ENCODE results near the gene OLFM3. TPM values are rescaled to one million over a fixed set of nuclear protein-coding genes. Genes with fewer than 3 reads are reported as not detected.
A peak's percentile ranks its signal among the peaks of the same experiment; 100 is the strongest.

OLFM3 gene
- total and polyA plus RNA-seq, 2 donors (not counting 3 experiments of a cell fraction or from before 2014, with no cell fraction given) = not detected

GRCh38 chr1:101769520-101769919 lies 227.2 kb downstream of the OLFM3 start:
- FAIRE-seq = no peak
- H3K27me3 ChIP-seq (ENCODE audit: control insufficient read depth in 2 of 2, insufficient read depth in 2 of 2, low read length in 2 of 2) = peaks cover 0 to 3% of the 10 kb centered on the region in 2 experiments

DNA sequence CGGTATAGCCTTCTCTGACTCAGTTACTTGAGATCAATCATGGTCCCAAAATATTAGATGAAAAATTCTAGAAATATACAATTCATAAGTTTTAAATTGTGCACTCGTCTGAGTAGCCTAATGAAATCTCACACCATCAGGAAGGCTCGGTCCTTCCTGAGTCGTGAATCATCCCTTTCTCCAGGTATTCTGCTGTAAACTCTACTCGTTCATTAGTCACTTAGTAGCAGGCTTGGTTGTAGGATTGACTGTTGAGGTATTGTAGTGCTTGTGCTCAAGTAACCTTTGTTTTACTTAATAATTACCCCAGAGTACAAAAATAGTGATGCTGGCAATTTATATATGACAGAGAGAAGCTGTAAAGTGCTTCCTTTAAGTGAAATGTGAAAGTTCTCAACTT lies 238.7 kb downstream of the OLFM3 start:
- Histone ChIP-seq H3K9ac (replicated peaks; ENCODE audit: extremely low read depth, insufficient read depth, low read length) (no peak overlapping the region), H3K36me3 (ENCODE audit: control insufficient read depth in 2 of 2, extremely low read depth in 1 of 2, insufficient read depth in 2 of 2, low read length in 2 of 2) (no peaks in the 10 kb centered on the region), H3K27me3 (ENCODE audit: control insufficient read depth in 2 of 2, insufficient read depth in 2 of 2, low read length in 2 of 2) (no peaks in the 10 kb centered on the region), H3K79me2 (ENCODE audit: control insufficient read depth, insufficient read depth, low read length) (no peaks in the 10 kb centered on the region), H3K4me2 (ENCODE audit: insufficient read depth, low read length) (no peak overlapping the region), H2AFZ (ENCODE audit: low read depth, low read length) (no peak overlapping the region), H3K4me3 (replicated peaks in 1 of 3; ENCODE audit: insufficient read depth in 1 of 3, low read depth in 1 of 3, low read length in 3 of 3) (no peak overlapping the region), H3K27ac (ENCODE audit: insufficient read depth, low read depth, low read length) (no peak overlapping the region), H3K9me1 (replicated peaks; ENCODE audit: control insufficient read depth, extremely low read depth, insufficient read depth, low read length) (no peaks in the 10 kb centered on the region), H3K9me3 (replicated peaks; ENCODE audit: control insufficient read depth, insufficient read depth, low read length) (no peaks in the 10 kb centered on the region), H4K20me1 (replicated peaks; ENCODE audit: control insufficient read depth, extremely low read depth, insufficient read depth, low read length) (no peaks in the 10 kb centered on the region), H3K4me1 (ENCODE audit: control insufficient read depth, extremely low read depth, insufficient read depth, low read length) (no peaks in the 10 kb centered on the region)
- FAIRE-seq (no peak), DNase-seq (ENCODE audit: low read depth, low spot score) (no peak)
- ChIA-PET CTCF (no interaction called here), POLR2A (no interaction called here)
- dilution Hi-C loops (cut with MboI; ENCODE audit: extremely low pct_ligation_motif_present, low sequenced_read_pairs) = no loop called here
- no peak for TF ChIP-seq POLR2A (IDR thresholded peaks at IDR 0.05; ENCODE audit: low read depth, low read length)
- no peak for TF ChIP-seq CTCF (IDR thresholded peaks at IDR 0.05; ENCODE audit: extremely low read depth in 1 of 2, insufficient read depth in 1 of 2, low read depth in 1 of 2, low read length in 2 of 2)
- TF ChIP-seq POLR2AphosphoS5 (IDR thresholded peaks at IDR 0.05; ENCODE audit: insufficient read depth, low read depth, low read length) = no peak
- TF ChIP-seq FOS (IDR thresholded peaks at IDR 0.05; ENCODE audit: borderline replicate concordance, insufficient read depth, low read length) = no peak
- no peak for TF ChIP-seq JUN (IDR thresholded peaks at IDR 0.05; ENCODE audit: borderline replicate concordance, insufficient read depth, insufficient read length, low read depth)
- no peak for TF ChIP-seq MYC (IDR thresholded peaks at IDR 0.05; ENCODE audit: low read depth, low read length)
- no peak for TF ChIP-seq EZH2 (IDR thresholded peaks at IDR 0.05; ENCODE audit: borderline replicate concordance, low read depth, low read length, severe bottlenecking)
- intact Hi-C loops (cut with micrococcal nuclease) = no loop called here
- no TSS peak for BruUV-seq (replicated peaks)

More at GRCh38 chr1:101769520-101769919, 227.2 kb downstream of the OLFM3 start:
- intact Hi-C loops (cut with micrococcal nuclease) (loop anchor here (1.0 to 5.0 kb wide), 4 partner anchors 249 to 1748 kb away; no protein-coding TSS in a partner anchor), dilution Hi-C loops (cut with MboI; ENCODE audit: extremely low pct_ligation_motif_present, low sequenced_read_pairs) (no loop called here)
- no peaks in the 10 kb centered on the region for H3K79me2 ChIP-seq (ENCODE audit: control insufficient read depth, insufficient read depth, low read length)
- no TSS peak for BruUV-seq (replicated peaks)
- no peak overlapping the region for H3K4me3 ChIP-seq (replicated peaks in 1 of 3; ENCODE audit: insufficient read depth in 1 of 3, low read depth in 1 of 3, low read length in 3 of 3)
- no peaks in the 10 kb centered on the region for H3K4me1 ChIP-seq (ENCODE audit: control insufficient read depth, extremely low read depth, insufficient read depth, low read length)
- no peaks in the 10 kb centered on the region for H4K20me1 ChIP-seq (replicated peaks; ENCODE audit: control insufficient read depth, extremely low read depth, insufficient read depth, low read length)
- no peak overlapping the region for H2AFZ ChIP-seq (ENCODE audit: low read depth, low read length)
- no peaks in the 10 kb centered on the region for H3K9me3 ChIP-seq (replicated peaks; ENCODE audit: control insufficient read depth, insufficient read depth, low read length)
- no peaks in the 10 kb centered on the region for H3K9me1 ChIP-seq (replicated peaks; ENCODE audit: control insufficient read depth, extremely low read depth, insufficient read depth, low read length)
- H3K4me2 ChIP-seq (ENCODE audit: insufficient read depth, low read length) = no peak overlapping the region
- H3K36me3 ChIP-seq (ENCODE audit: control insufficient read depth in 2 of 2, extremely low read depth in 1 of 2, insufficient read depth in 2 of 2, low read length in 2 of 2) = no peaks in the 10 kb centered on the region
- no peak overlapping the region for H3K9ac ChIP-seq (replicated peaks; ENCODE audit: extremely low read depth, insufficient read depth, low read length)
- no peak overlapping the region for H3K27ac ChIP-seq (ENCODE audit: insufficient read depth, low read depth, low read length)
- DNase-seq (ENCODE audit: low read depth, low spot score) = peak; percentile 32
- ChIA-PET POLR2A (no interaction called here), CTCF (interaction anchor here (0.8 to 2.3 kb wide), 6 partner anchors 12 to 1692 kb away, joined by 3 to 28 read pairs (median 4); no protein-coding TSS in a partner anchor)
- TF ChIP-seq CTCF (IDR thresholded peaks at IDR 0.05; ENCODE audit: extremely low read depth in 1 of 2, insufficient read depth in 1 of 2, low read depth in 1 of 2, low read length in 2 of 2) (peak; percentile 27 to 40), MYC (IDR thresholded peaks at IDR 0.05; ENCODE audit: low read depth, low read length) (no peak)

Data from endothelial cell of umbilical vein (primary cell).